Testis (tissue), 3 donors: ENCODE results near the gene KIF26B. TPM values are rescaled to one million over a fixed set of nuclear protein-coding genes. Genes with fewer than 3 reads are reported as not detected.

Source experiments
- DNase-seq: peaks from one replicate; pipeline ENCODE4 v3.0.0-alpha.2; 2019
- H3K27ac ChIP-seq, 2 donors: fragments of 200-600 bp; sonication (generic); one replicate each; pipeline ENCODE4 v1.5.1; 2019
- H3K27me3 ChIP-seq: fragments of 200-600 bp; sonication (generic); one replicate; pipeline ENCODE4 v1.5.1; 2019
- H3K36me3 ChIP-seq: fragments of 200-600 bp; sonication (generic); one replicate; pipeline ENCODE4 v1.5.1; 2017; ENCODE audit warnings: low read depth; ENCODE audit errors: missing control alignments
- H3K4me1 ChIP-seq: fragments of 200-600 bp; sonication (generic); one replicate; pipeline ENCODE4 v1.5.1; 2019
- H3K4me3 ChIP-seq, 2 donors: fragments of 200-600 bp; sonication (generic); one replicate each; pipeline ENCODE4 v1.5.1; 2017 to 2019
- H3K9me3 ChIP-seq: fragments of 200-600 bp; sonication (generic); one replicate; pipeline ENCODE4 v1.5.1; 2017
- POLR2A ChIP-seq: fragments of 450-650 bp; IDR thresholded peaks from one replicate; pipeline ENCODE4 v1.6.1; 2017; ENCODE audit warnings: antibody characterized with exemption, mild to moderate bottlenecking, moderate library complexity
- WGBS, 2 donors: methylation state at CpG; one replicate each; pipeline ENCODE4 v1.1.5; 2018; 5-methylcytosine and 5-hydroxymethylcytosine counted together
- intact Hi-C: fragments of 100-400 bp; cut with DNase I; formaldehyde crosslinking; loops from one replicate; pipeline ENCODE4 v1.15.1; 2023; ENCODE audit warnings: low total_unique reads
- polyA plus RNA-seq: library from polyadenylated mRNA; stranded (reverse); fragments of 350-450 nt; fragmentation: Illumina TruSeq; extraction: RNeasy Lipid Tissue Mini Kit (QIAGEN cat#74804); gene quantifications from one replicate; pipeline ENCODE4 v1.2.3, GENCODE V29; 2014; ENCODE audit warnings: low read depth, low replicate concordance; ENCODE audit not compliant: insufficient read depth
- total RNA-seq, 2 donors: library from RNA; depleted of rRNA; stranded (reverse); fragments of >200 nt; gene quantifications; one replicate each; pipeline ENCODE4 v1.2.3, GENCODE V29; 2016
- TF ChIP-seq, protein P1 (sequence below), 3 experiments: fragments of 450-650 bp in 2 of 3; fragments of 200-600 bp in 1 of 3; sonication (generic) in 1 of 3; IDR thresholded peaks; one replicate each; pipeline ENCODE4 v1.5.1; 2016 to 2019; ENCODE audit warnings: antibody characterized with exemption in 3 of 3, mild to moderate bottlenecking in 2 of 3, moderate library complexity in 1 of 3

Gene KIF26B
- total and polyA plus RNA-seq, 3 donors from 2014 or later: 3.0 to 4.8 (median 3.1) TPM

DNA sequence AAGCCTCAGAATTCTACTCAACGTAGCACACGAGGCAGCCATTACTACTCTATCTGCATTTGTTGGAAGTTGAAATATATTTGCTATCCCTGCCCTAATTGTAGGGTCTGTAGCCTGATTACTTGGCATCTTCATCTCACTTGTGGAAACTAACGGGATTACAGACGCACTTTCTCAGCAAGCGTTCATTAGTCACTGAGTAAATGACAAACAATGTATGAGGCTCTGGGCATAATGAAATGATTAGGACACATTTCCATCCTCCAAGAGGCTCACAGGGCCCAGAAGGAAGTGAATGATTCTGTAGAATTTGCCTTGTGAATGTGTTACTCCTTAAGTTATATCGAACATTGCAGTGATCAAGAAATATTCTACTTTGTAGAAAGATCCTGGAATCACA is 78.1 kb downstream of the KIF26B start:
- DNase-seq: no peak
- intact Hi-C loops: no loop called here
- Histone ChIP-seq H3K36me3 (no peaks in the 10 kb centered on the region), H3K27ac (no peak overlapping the region), H3K4me1 (no peaks in the 10 kb centered on the region), H3K4me3 (no peak overlapping the region), H3K27me3 (no peaks in the 10 kb centered on the region), H3K9me3 (no peaks in the 10 kb centered on the region)
- 90 to 92% methylated on average over 6 of the region's 6 CpGs for WGBS, 2 donors
- no peak for TF ChIP-seq POLR2A
- TF ChIP-seq, protein P1, sequence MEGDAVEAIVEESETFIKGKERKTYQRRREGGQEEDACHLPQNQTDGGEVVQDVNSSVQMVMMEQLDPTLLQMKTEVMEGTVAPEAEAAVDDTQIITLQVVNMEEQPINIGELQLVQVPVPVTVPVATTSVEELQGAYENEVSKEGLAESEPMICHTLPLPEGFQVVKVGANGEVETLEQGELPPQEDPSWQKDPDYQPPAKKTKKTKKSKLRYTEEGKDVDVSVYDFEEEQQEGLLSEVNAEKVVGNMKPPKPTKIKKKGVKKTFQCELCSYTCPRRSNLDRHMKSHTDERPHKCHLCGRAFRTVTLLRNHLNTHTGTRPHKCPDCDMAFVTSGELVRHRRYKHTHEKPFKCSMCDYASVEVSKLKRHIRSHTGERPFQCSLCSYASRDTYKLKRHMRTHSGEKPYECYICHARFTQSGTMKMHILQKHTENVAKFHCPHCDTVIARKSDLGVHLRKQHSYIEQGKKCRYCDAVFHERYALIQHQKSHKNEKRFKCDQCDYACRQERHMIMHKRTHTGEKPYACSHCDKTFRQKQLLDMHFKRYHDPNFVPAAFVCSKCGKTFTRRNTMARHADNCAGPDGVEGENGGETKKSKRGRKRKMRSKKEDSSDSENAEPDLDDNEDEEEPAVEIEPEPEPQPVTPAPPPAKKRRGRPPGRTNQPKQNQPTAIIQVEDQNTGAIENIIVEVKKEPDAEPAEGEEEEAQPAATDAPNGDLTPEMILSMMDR (IDR thresholded peaks at IDR 0.05): no peak

DNA sequence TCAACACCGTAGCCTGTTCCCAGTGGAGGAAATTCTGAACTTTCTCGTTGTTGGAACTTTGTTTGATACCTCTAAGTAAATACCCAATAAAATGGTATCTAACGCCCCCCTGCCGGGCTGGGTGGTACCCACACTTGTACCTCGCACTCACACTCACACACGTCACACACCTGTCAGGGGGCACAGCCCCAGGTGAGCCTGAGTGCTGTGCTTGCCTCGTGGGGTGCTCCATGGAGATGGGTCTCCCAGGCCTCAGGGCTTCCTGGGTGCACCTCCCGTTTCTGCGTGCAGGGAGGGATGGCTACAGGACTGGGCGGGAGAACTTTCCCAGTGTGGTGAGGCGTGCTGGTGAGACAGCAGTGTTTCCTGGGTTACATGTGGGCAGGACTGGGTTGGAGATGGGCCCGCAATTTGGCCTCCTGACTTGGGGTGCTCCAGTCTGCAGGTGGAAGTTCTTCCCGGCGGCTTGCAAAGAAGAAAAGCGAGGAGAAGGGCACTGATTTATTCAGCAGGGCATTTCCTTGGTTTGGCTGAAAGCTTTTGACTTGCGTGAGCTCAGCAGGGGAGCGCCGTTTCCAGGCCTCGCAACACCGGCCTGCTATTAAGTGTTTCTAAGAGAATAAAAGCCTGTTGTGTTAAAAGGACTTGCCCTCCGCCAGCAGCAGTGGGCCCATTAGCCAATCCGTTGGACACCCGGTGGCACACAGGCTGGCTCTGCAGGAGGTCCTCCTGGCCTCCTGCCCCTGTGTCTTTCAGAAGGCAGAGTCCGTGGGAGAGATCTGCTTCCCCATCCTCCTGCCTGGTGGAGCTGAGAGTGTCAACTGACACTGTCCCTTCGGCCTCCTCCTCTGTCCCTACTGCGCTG is 79.7 kb downstream of the KIF26B start:
- DNase-seq: peak; percentile 17
- Histone ChIP-seq H3K27me3 (no peaks in the 10 kb centered on the region), H3K9me3 (no peaks in the 10 kb centered on the region), H3K4me1 (no peaks in the 10 kb centered on the region), H3K4me3 (no peak overlapping the region), H3K36me3 (no peaks in the 10 kb centered on the region), H3K27ac (no peak overlapping the region)
- intact Hi-C loops: no loop called here
- TF ChIP-seq POLR2A: no peak
- TF ChIP-seq, protein P1 (IDR thresholded peaks at IDR 0.05): no peak
- 84 to 85% methylated on average over 20 to 26 of the region's 26 CpGs for WGBS, 2 donors

GRCh38 chr1:245235156-245235555 is 80.4 kb downstream of the KIF26B start:
- H3K4me3 ChIP-seq: no peak overlapping the region
- no peaks in the 10 kb centered on the region for H3K27me3 ChIP-seq
- WGBS, 2 donors: 62 to 74% methylated on average over 6 of the region's 6 CpGs
- H3K27ac ChIP-seq: no peak overlapping the region
- intact Hi-C loops: no loop called here
- no peaks in the 10 kb centered on the region for H3K4me1 ChIP-seq
- no peaks in the 10 kb centered on the region for H3K36me3 ChIP-seq
- TF ChIP-seq, protein P1 (IDR thresholded peaks at IDR 0.05): no peak
- TF ChIP-seq POLR2A: no peak
- no peaks in the 10 kb centered on the region for H3K9me3 ChIP-seq
- DNase-seq: no peak

GRCh38 chr1:245240648-245241165 is 85.9 kb downstream of the KIF26B start:
- WGBS, 2 donors: 82 to 84% methylated on average over 6 of the region's 6 CpGs
- Histone ChIP-seq H3K27me3 (no peaks in the 10 kb centered on the region), H3K4me3 (no peak overlapping the region), H3K4me1 (no peaks in the 10 kb centered on the region), H3K27ac (no peak overlapping the region), H3K36me3 (no peaks in the 10 kb centered on the region), H3K9me3 (no peaks in the 10 kb centered on the region)
- intact Hi-C loops: no loop called here
- DNase-seq: no peak
- TF ChIP-seq, protein P1 (IDR thresholded peaks at IDR 0.05): no peak
- TF ChIP-seq POLR2A: no peak
